Left hindlimb (tissue), 1 donor: Measurements from ENCODE around the gene NCKAP5.
A peak's percentile ranks its signal among the peaks of the same experiment; 100 is the strongest.

Experiments
- DNase-seq: peaks from one replicate; pipeline ENCODE4 v3.0.0-alpha.2; 2018

NCKAP5 gene

DNA sequence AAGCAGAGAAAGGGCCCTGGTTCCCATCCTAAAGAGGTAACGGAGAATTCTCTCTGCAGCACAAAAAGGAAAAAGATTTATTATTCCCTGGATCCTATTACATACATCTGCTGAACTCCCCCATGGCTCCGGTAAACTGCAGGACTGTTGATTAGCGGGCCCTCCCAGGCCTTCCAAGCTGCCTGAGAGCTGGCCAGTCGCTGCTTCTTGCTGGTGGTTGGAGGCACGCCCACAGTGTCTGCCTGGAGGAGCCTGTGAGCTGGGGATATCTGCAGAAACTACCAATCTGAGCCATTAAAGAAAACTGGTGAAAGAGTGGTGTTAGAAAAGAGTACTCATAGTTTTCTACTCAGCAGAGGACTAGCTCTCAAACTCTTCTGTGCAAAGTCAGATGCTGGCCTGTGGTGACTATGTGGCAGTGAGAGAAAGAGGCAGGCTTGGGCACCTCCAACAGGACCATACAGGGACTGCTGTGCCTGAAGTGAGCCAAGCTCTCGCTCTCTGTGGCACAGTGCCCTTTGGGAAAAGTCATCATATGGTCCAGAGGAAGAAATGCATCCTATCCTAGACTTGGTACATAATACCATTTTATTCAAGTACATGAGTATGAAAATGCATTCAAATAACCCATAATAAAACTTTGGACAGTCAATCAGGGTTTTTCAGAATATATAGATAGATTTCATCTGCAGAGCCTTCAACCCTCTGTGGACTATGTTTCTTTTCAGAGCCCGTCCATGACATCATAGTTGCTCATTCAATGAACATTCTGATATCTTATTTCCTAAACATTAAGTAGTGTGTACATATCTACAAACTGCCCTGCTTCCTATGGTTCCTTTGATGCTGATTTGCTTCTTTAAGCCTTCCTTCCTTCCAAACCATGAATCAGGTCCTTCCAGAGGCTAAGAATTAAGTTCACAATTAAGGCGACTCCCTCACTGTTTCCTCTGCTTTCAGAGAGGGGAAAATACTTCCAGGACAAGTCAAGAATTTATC is 656.2 kb downstream of the NCKAP5 start:
- peak; percentile 65 for DNase-seq

DNA sequence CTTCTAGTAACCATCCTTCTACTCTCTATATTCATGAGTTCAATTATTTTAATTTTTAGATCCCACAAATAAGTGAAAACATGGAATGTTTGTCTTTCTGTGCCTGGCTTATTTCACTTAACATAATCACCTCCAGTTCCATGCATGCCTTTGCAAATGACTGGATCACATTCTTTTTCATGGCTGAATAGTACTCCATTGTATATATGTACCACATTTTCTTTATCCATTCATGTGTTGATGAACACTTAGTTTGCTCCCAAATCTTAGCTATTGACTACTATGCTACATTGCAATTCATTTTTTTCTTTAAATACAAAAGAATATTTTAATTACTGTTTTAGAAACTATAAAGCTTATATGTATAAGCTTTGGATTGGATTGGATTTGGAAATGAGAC is 657.8 kb downstream of the NCKAP5 start:
- DNase-seq: no peak

DNA sequence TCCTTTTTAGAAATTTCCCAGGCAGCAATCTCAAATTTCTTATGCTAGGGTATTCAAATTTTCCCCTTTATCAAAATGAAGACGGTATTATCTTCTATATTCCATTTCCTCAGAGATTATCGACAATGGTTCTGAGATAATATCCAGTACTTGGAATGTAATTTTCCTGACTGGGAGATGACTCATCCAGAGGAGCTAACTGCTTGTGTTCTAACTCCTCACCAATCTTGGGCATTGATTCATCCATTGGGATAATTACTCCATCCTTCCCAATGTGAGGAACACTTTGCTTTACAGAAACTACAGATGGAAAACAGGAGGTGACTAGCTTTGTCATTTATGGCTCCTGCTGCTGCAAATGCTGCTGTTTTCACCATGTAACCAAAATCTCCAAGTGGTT is 658.8 kb downstream of the NCKAP5 start:
- DNase-seq: no peak

DNA sequence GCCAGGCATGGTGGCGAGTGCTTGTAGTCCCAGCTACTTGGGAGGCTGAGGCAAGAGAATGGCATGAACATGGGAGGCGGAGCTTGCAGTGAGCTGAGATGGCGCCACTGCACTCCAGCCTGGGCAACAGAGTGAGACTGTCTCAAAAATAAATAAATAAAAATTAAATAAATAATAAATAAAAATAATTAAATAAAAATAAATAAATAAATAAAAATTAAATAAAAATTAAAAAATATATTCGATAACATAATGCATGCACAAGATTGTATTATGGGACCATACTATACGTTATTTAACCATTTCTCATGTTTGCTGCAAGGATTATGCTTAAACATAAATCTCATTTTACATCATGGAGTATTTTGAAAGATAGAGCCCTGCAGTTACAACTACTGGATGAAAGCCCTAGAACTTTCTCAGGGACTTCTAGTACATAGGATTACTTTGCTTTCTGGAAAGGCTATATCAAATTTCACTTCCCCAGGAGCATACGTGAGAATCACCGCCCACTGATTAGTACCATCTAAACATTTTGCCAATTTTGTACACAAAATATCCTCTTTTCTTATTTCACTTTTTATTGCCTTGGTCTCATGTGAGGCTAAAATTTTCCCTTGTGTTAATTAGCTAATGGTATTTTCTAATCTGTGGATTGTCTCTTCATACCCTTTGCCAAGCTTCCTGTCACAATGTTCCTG is 664.0 kb downstream of the NCKAP5 start:
- DNase-seq: no peak

DNA sequence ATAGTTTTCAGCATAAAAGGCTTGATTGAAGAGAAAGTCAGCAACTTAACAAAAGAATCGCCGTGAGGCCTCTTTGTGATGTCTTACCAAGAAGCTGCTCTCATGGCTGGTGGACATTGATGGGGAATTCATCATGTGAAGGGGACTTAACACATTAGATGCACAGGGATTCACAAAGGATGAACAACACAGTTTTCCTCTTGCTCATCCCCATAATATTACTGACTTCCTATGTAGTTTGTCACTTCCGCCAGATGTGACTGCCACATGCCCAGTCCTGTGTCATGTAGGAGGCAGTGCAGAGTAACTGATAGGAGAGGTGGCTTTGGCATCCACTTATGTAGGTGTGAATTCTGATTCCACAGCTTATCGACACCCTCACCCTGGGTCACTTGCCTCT is 665.6 kb downstream of the NCKAP5 start:
- DNase-seq: no peak

DNA sequence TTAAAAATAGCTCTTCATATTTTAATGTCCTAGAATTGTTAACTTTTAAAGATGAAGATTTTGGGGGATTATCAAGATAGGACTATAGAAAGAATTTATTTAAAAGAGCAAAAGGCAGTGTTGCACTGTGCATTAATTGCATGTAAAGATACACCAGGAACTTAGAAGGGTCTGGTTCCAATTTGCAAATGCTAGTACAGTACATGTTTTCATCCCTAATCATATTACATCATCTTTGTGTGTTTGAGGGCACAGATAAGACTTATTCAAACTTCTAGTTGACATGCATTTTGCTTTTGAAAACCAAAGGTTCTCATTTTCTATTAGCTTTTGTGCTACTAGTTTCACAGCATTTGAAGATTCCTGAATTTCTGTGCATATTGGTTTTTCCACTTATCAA is 666.6 kb downstream of the NCKAP5 start:
- no peak for DNase-seq

DNA sequence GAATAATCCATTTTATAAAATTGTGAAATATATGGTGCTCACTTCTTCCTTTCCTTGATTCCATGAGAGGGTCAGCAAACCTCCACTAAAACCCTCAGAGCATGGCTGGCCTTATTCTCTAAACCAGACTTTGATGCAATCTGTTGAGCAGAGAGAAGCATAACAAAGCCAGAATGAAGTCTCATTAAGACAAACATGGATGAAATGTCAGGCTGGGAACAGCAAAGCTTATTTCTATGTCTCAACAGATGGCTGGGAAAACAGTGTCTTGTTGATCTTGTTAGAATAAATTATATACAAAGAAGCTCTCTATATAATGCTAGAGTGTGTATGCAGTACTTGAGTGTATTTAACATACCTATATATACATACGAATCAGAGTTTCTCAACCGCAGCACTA is 671.2 kb downstream of the NCKAP5 start:
- no peak for DNase-seq

DNA sequence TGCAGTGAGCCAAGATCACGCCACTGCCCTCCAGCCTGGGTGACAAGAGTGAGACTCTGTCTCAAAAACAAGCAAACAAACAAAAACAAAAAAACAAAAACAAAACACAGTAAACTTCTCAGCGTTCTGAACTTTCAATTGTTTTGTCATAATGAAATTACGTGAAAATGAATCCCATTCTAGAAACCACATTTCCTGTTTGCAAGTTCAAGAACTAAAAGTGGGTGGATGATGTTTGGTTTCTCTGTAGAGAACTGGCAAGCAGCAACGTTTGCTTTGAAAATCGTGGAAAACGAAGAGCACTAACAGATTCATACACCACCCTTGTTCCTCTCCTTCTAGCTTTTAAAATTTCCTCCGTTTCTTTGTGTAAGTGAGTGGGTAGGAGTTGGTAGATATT is 672.2 kb downstream of the NCKAP5 start:
- no peak for DNase-seq

DNA sequence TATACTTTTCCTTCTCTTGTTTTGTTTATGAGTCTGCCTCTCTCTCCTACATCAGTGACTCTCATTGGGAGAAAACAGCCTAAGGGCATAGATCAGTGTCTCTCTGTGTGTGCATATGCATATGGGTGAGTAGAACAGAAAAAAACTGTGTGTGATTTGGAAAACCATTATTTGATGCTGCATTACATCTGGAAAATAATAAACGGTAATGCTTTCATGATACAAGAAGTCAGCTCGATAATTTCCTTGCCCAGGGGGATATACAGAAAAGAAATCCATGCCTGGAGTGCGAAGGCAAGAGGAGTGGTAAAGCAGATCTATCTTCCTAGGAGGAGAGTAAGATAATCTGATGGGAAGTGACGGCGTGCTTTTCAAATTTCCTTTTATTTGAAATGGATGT is 676.8 kb downstream of the NCKAP5 start:
- no peak for DNase-seq

DNA sequence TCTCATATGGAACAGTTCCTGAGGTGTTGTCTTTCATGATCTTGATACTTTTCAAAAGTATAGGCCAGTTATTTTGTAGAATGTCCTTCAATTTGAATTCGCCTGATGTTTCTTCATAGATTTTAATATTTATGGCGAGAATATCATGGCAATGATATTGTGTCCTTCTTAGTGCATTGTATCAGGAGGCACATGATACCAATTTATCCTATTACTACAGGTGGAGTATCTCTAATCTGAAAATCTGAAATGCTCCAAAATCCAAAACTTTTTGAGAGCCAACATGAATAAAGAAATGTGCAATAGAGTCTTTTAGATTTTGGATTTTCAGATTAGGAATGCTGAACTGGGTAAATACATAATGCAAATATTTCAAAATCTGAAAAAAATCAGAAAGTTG is 681.7 kb downstream of the NCKAP5 start:
- no peak for DNase-seq

DNA sequence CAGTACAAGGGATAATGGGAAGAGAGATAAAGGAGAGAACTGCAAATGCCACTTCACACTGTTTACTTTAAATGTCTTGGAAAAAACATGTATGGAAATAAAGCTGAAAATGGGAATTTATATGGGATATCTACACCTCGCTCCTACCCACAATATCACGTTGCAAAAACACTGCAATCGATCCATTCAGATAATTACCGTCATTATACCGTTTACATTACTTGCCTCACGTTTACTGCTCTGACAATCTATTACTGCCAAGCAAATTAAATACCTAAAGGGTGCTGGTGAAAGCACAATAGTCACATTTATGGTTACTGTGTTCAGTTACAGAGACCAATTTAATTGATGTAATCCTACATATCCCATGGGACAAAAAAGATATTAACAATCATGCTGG is 683.6 kb downstream of the NCKAP5 start:
- DNase-seq: no peak

DNA sequence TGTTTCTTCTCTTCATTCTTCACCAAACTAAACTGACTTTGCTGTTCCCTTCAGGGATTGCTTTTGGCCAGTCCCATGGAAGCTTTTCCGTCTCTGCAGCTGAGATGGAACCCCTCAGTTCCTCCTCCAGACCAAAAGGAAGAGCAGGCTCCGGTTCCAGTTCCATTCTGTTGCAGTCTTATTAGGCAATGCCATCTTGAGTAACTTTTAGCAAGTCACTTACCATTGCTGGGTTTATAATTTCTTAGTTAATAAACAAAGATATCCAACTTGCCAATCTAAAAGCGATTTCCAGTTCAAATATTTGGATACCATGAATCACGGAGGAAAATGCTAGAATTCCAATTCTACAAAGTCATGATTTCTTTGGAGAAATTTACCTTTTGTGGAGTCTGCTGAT is 684.0 kb downstream of the NCKAP5 start:
- no peak for DNase-seq

DNA sequence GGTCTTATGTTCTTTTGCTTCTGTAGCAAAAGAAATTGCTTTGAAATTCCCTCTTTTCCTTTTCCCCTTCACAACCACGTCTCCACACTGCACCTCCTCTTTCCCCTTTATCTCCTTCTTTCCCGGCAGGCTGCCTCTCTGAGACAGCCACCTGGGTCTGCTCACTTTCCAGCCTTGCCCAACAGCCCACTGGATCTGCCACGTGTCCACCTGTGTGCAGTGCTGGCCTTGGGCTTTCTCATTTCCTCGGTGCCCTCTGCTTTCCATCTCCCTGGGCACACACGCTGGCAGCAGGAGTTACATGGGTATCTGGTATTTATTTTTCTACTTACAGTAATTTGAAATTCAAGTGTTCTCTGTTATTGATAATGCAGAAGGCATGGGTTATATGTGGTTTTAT is 684.8 kb downstream of the NCKAP5 start:
- no peak for DNase-seq

DNA sequence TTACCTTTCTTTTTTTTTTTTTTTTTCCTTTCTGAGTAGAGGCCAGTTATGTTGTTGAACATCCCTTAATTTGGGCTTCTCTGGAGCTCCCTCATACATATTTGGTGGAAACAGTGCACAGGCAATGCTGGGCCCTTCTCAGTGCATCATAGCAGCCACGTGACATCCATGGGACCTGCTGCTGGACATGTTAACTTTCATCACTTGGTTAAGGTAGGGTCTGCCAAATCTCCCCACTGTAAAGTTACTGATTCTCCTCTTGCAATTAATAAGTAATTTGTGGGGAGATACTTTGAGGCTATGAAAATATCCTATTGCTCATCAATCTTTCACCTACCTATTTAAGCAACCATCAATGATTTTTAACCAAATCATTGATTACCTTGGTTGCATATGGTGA is 686.7 kb downstream of the NCKAP5 start:
- DNase-seq: no peak

DNA sequence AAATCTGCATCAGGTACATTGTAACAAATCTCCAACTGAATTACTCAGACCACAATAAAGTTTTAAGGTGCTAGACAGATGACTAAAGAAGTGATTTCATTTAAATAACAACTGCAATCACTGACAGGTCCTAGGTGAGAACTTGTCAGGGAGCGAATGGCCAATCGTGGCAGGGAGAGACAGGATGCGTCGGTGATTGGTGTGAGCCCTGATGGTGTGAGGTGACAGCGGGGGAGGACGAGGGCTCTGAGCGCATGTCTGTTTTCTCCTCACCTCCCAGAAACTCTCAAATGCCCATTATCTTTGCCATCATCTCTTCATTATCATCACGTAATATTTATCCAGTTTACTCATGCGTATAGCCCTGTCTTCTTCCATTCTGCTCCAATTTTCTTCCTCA is 690.3 kb downstream of the NCKAP5 start:
- no peak for DNase-seq

DNA sequence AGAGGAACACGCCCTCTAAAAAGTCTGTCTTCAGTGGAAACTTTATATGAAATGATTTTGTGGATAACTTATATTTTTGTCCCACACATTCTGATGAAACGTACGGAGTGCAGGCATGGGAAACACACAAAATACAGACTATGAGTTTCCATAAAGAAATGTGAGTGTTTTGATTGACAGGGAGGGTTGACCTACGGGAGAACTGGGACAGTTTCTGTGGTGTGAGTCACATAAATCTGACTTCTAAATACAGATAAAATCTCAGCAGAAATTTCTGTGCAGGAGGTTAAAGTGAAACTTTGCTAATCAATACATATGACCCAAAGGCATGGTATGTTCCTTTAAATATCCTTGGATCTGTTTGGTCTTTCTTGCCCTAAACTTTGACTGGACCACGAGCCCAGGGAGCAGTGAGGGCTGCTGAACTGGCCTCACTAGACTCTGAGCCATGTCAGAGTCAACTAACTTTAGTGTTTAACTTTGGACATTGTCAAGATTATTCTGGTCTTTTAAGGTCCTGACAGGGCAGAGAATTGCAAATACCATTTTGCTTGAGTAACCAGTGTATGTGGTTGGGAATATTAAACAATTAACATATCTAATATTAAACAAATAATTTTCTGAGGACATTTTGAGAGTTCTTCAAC is 691.4 kb downstream of the NCKAP5 start:
- DNase-seq: no peak

DNA sequence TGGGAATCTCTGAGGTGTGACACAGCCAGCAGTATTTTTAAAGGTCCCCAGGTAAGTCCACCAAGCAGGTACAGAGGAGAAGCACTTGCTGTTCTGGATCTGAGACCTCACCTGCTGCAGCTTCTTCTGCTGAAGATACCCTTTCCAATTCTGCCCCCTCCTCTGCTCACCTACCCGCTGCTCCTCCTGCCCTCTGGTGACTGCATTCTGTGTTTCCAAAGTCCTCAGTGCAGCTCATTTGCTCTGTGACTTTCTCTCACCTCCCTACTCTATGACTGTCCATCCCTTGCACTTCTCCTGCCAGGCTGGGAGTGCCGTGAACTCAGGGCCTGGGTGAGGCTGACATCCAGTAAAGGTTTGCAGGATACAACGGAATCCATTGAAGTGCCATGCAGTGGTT is 693.1 kb downstream of the NCKAP5 start:
- DNase-seq: no peak

DNA sequence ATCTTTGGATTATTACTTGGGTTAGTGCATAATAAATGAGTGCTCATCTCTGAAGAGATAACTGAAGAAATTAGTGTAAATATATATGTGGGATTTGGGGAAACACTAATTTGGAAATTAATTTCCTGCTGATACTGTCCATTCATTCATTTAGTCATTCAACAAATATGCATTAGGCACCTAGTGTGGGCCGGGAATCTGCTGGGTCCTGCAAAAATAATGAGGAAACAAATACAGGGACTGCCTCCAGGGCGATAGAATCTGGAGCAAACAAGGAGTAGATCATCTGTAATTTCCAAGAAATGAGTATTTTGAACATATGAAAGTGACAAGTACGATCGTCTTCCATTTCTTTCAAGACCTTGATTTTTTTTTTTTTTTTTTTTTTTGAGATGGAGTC is 694.5 kb downstream of the NCKAP5 start:
- no peak for DNase-seq

DNA sequence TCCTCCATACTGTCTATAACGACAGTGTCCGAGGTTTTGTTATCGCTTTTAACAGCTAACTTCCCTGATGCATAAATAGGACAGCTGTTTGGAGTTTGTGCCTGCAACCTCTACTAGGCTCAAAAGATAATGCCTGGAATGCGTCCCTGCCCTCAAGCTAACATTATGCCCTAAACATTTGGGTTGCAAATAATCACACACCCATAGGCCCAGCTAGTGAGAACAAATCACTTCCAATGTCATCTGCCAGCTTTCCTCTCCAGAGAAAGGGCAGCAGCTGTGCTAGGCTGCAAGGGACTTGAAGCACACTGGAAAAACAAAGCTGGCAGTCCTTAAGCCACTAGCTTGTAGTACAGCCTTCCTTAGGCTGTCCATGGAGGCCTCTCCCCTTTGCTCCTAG is 696.4 kb downstream of the NCKAP5 start:
- peak; percentile 36 for DNase-seq

DNA sequence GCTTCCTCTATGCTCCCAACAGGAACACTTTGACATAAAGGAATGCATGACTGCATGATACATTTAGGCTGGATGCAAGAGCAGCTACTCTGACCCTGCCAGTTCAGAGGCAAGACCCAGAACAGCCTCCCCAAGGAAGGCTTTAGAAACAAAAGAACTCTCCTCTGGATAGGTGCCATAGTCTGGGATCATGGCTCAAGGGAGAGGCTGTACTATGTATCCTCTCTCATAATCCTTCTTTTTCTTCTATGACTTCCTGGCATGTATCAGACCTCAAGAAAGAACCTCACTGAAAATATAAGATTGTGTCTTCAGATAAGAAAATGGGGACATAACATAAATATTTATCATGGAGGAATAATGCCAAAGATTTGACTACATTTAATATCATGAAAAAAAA is 704.3 kb downstream of the NCKAP5 start:
- no peak for DNase-seq

DNA sequence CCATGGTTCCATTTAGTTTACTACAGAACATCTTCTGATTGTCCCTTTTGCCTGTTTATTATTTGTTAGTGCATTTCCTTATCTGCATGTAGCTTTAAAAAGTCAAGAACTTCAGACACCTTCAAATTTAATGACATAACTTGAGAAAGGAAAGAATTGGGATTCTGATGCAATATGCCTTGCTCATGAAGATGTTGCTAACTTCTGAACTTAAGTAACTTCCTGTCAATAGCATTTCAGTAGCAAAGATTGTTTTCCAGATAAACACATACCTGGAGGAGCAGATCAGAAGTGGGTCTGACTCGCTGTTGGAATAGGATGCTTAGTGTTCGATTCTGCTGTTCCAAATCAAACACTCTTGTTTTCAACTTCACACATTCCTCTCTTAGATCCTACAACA is 708.0 kb downstream of the NCKAP5 start:
- DNase-seq: no peak

DNA sequence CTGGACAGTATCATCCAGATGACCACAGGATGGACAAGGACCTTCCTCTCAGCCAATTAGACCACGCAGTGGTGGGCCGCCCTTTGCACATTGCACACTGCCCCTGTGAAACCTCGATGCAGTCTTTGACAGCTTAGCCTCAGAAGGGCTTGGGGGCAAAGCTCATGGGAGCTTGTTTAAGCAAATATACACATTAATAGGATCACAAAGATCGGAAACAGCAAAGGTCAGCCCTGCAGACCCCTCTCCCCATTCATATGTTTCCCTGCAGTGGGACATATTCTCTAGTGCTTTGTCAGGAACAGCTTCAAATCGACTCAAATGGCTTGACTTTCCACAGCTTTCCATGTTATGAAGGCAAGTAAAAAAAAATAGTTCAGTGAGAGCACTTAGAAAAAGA is 708.7 kb downstream of the NCKAP5 start:
- DNase-seq: no peak

DNA sequence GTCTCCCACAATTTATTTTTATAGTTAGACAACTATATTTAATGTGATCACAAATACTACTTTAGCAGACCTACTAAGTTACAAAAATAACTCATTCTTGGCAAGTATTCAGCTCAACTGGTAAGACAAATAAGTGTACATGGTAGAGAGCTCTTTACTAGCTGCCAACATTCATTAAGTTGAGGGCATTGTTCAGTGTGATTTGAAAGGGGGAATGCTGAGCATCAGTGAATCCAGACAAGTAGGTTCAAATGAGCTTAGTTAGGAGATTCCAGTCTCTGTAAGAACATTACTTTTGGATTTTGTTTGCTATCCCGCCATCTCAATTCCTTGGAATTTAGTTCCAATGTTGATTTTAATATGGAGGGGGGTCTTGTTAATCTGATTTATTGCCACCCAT is 710.9 kb downstream of the NCKAP5 start:
- no peak for DNase-seq

DNA sequence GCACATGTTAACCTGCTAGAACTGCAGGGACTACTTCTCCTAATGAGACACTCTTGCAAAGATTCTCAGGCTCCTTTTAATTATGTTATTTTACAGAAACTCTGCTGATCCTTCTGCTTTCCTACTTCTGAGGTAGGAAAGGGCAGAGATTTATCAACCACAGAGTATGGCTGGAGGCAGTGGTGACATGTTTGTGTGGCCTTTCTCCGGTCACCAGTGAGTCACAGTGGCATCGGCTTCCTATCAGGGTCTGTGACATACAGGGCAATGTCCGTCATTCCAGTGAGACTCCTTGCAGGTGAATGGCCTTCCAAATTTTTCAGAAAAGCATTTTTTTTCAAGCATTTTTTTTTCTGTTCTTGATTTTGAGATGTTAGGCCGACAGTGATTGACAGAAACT is 717.6 kb downstream of the NCKAP5 start:
- no peak for DNase-seq
